Adipose tissue (tissue), 3 donors: ENCODE data around the gene RBM4B. TPM values are rescaled to one million over a fixed set of nuclear protein-coding genes. Genes with fewer than 3 reads are reported as not detected.
"Not testable (repeated sequence)": the region's sequence is repeated elsewhere in the genome, so short reads cannot be mapped to it uniquely, and the experiment has no call there.

Experiments
- H3K27ac ChIP-seq: one replicate; pipeline ENCODE4 v1.5.1; 2013; ENCODE audit warnings: low read depth, low read length
- WGBS, 3 donors: extraction: QIAGEN DNeasy Blood & Tissue Kit; methylation state at CpG; one replicate each; pipeline ENCODE4 v1.1.7; 2013; 5-methylcytosine and 5-hydroxymethylcytosine counted together
- polyA plus RNA-seq, 3 donors: library from polyadenylated mRNA; stranded (reverse); fragments of 200-250 nt; gene quantifications; one replicate each; pipeline ENCODE4 v1.2.3, GENCODE V29; 2013
- donor health status: healthy with polysubstance abuse.
- donor health status: Bipolar disorder and iron deficiency.
- donor health status: healthy.

RBM4B gene
- polyA plus RNA-seq, 3 donors = 9.5 to 13.5 (median 10.1) TPM

- 92 to 94% (median 94%) methylated on average over 11 of the region's 11 CpGs for WGBS, 3 donors
- H3K27ac ChIP-seq = no peak overlapping the region
Observed at GRCh38 chr11:66665369-66665768, 12.3 kb downstream of the RBM4B start.

- WGBS, 3 donors = 89 to 100% (median 96%) methylated on average over 1 of the region's 1 CpG
- H3K27ac ChIP-seq = no peak overlapping the region
Observed at GRCh38 chr11:66663741-66664296, 13.9 kb downstream of the RBM4B start.

GRCh38 chr11:66659763-66660162 lies 17.9 kb downstream of the RBM4B start:
- WGBS, 3 donors = 52 to 61% (median 53%) methylated on average over 2 of the region's 2 CpGs

GRCh38 chr11:66653123-66653522 lies 24.6 kb downstream of the RBM4B start:
- no peak overlapping the region for H3K27ac ChIP-seq
- WGBS, 3 donors = 89 to 93% (median 91%) methylated on average over 6 of the region's 6 CpGs

More at GRCh38 chr11:66659763-66660162, 17.9 kb downstream of the RBM4B start:
- H3K27ac ChIP-seq = no peak overlapping the region

GRCh38 chr11:66652651-66653050 lies 25.0 kb downstream of the RBM4B start:
- 89 to 95% (median 93%) methylated on average over 7 of the region's 7 CpGs for WGBS, 3 donors
- H3K27ac ChIP-seq = no peak overlapping the region

GRCh38 chr11:66651016-66651415 lies 26.7 kb downstream of the RBM4B start:
- WGBS, 3 donors = 91 to 96% (median 95%) methylated on average over 1 to 2 of the region's 2 CpGs

GRCh38 chr11:66649903-66650302 lies 27.8 kb downstream of the RBM4B start:
- H3K27ac ChIP-seq = no peak overlapping the region
- 89 to 97% (median 96%) methylated on average over 5 of the region's 5 CpGs for WGBS, 3 donors

More at GRCh38 chr11:66651016-66651415, 26.7 kb downstream of the RBM4B start:
- no peak overlapping the region for H3K27ac ChIP-seq

- WGBS, 3 donors = 72 to 77% (median 72%) methylated on average over 4 of the region's 4 CpGs
- H3K27ac ChIP-seq = no peak overlapping the region
Observed at GRCh38 chr11:66646828-66647227, 30.9 kb downstream of the RBM4B start.

GRCh38 chr11:66643745-66644437 lies 33.8 kb downstream of the RBM4B start:
- WGBS, 3 donors = 64 to 91% (median 90%) methylated on average over 24 of the region's 24 CpGs
- H3K27ac ChIP-seq = no peak overlapping the region

GRCh38 chr11:66641834-66642233 lies 35.9 kb downstream of the RBM4B start:
- H3K27ac ChIP-seq = no peak overlapping the region

GRCh38 chr11:66639814-66640340 lies 37.8 kb downstream of the RBM4B start:
- H3K27ac ChIP-seq = not testable (repeated sequence)

More at GRCh38 chr11:66641834-66642233, 35.9 kb downstream of the RBM4B start:
- WGBS, 3 donors = 18 to 39% (median 23%) methylated on average over 3 of the region's 3 CpGs

GRCh38 chr11:66639066-66639813 lies 38.4 kb downstream of the RBM4B start:
- peak overlapping the region; percentile 59 for H3K27ac ChIP-seq
- WGBS, 3 donors = 2 to 8% (median 6%) methylated on average over 27 of the region's 27 CpGs

More at GRCh38 chr11:66639814-66640340, 37.8 kb downstream of the RBM4B start:
- 40 to 66% (median 66%) methylated on average over 8 to 10 of the region's 10 CpGs for WGBS, 3 donors

- H3K27ac ChIP-seq = peak within 1 kb of the TSS; percentile 59
- 0 to 1% (median 1%) methylated on average over 59 to 63 of the region's 63 CpGs for WGBS, 3 donors
Observed at GRCh38 chr11:66638177-66639065, 39.3 kb downstream of the RBM4B start, which contains the start of gene RBM4. TSS of gene RBM4 (plus strand) at chr11:66638703. CDS start at chr11:66639712, 1,009 bp downstream.

- 46 to 49% (median 48%) methylated on average over 12 of the region's 12 CpGs for WGBS, 3 donors
- H3K27ac ChIP-seq = no peak overlapping the region
Observed at GRCh38 chr11:66637557-66638176, 40.0 kb downstream of the RBM4B start.

- no peak overlapping the region for H3K27ac ChIP-seq
Observed at GRCh38 chr11:66636411-66636810, 41.3 kb downstream of the RBM4B start.

GRCh38 chr11:66632952-66633351 lies 44.7 kb downstream of the RBM4B start:
- WGBS, 3 donors = 87 to 91% (median 89%) methylated on average over 2 of the region's 2 CpGs
- no peak overlapping the region for H3K27ac ChIP-seq

More at GRCh38 chr11:66636411-66636810, 41.3 kb downstream of the RBM4B start:
- 82 to 88% (median 83%) methylated on average over 3 of the region's 3 CpGs for WGBS, 3 donors

- 88 to 93% (median 92%) methylated on average over 6 of the region's 6 CpGs for WGBS, 3 donors
- H3K27ac ChIP-seq = no peak overlapping the region
Observed at GRCh38 chr11:66631883-66632282, 45.8 kb downstream of the RBM4B start.
